GM18520 (cell line): Measurements from ENCODE around the gene E2F6.

Source experiments
- ATAC-seq: cut with Tn5 transposase; IDR thresholded peaks from one replicate; pipeline ENCODE4 v1.9.1; 2021; ENCODE audit not compliant: unreplicated experiment

E2F6 gene, protein sequence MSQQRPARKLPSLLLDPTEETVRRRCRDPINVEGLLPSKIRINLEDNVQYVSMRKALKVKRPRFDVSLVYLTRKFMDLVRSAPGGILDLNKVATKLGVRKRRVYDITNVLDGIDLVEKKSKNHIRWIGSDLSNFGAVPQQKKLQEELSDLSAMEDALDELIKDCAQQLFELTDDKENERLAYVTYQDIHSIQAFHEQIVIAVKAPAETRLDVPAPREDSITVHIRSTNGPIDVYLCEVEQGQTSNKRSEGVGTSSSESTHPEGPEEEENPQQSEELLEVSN

DNA sequence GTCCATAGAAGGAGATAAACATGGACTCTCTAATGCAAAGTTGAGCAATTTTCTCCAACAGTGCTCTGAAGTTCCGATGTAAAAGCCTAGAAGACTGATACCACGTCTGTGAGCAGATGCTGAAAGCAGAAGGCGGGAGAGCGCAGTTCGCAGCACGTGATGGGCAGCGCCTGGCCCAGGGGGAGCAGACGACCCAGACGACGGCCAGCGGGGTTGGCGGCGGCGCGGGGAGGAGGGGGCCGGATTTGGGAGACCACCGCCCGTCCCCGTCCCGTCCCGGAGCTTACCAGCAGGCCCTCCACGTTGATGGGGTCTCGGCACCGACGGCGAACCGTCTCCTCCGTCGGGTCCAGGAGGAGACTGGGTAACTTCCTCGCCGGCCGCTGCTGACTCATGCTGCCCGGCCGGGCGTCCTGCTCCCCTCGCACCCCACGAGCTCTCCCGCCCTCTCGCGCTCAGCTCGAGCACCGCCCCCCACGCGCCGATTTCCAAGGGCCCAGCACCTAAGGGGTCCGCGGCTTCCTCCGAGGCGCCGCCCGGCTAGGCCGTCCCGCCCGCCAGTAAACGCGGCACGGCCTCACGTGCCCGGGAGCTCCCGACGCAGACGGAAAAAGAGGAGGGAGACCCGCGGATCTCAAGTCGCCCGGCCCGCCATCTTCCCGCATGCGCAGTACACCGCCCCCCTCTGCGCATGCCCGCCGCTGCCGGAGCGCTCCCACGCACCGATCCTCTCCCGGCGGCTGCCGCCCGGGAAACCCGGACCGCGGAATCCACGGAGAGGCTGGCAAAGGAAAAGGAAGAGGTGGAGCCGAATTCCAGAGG is at the start of gene E2F6:
Gene E2F6, minus strand, starts transcription at position 677 of the 822 bp plus-strand sequence. Its CDS starts 282 bp downstream, at position 395.
- ATAC-seq: peak; percentile 36

DNA sequence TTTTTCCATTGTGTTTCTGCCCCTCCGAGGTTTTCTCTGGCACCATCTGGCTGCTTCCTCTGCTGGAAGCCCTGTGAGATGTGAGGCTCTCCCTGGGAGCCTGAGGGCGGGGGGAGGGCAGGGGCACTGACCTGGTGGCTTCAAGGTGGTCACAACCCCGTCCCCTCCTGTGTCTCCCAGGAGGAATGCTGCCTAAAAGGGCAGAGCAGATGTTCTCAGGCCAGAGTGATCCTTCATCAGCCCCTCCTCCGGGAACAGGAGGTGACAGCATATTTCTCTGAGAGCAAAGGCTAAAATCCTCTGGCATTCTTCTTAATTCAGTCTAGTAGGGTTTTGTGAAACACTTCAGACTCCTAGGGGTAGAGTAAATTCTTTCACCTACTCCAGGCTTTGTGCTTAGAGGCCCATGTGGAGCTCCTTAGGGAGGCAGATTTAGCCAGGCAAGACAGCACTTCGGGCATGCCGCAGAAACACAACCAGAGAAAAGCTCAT is 49.6 kb upstream of the E2F6 start:
- no peak for ATAC-seq

DNA sequence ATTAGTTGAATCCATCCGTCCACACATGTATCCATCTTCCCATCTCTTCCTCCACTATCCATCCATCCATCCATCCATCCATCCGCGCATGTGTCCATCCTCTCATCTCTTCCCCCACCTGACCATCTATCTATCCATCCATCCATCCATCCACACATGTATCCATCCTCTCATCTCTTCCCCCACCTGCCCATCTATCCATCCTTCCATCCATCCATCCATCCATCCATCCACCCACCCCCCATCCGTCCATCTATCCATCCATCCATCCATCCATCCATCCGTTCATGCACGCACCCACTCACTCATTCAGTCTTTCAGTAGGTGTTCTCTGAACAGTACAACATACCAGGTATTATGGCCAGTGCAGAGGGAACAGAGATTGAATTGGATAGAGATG is 48.9 kb upstream of the E2F6 start:
- ATAC-seq: no peak

DNA sequence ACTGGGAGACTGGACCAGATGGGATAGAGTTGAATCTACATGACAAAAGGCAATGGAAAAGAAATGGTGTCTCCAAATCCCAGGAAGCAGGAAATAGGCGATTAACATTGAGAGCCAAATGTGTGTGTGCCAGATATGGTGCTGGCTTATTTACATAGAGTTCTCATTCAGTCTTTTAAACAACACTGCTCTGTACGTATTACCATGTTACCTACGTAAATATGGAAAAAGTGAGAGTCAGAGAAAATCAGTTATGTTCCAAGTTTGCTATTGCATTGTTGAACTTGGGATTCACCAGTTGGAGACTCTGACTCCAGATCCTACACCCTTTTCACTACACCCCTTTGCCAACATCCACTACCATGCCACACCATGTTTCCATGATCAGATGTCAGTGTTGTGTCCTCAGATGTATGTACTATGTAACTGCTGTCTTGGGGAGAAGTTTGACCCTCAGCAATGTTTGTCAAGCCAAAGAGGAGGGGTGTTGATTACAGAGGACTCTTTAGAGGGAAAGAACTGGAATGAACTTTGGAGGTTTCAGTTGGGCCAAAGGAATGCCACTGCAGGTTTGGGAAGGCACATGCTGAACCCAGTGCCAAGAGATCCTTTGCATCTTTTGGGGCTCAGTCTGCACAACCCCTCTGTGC is 48.2 kb upstream of the E2F6 start:
- no peak for ATAC-seq

DNA sequence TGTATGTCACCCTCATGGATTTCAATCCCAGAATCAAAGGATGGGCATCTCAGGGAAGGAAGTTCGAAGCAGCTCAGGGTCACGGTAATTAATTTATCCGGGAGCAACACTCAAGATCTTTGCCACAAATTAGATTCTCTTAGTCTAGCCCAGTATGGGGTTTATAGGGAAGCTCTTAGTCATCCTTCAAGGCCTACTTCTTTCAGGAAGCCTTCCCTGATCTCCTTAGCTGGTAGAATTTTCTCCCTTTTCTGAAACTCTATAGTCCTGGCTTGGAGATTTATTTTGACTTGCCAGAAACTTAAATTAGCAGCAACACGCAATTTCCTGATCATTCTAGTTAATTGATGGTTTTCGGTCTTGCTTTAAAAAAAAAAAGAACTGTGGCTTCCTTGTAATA is 47.4 kb upstream of the E2F6 start:
- ATAC-seq: no peak

DNA sequence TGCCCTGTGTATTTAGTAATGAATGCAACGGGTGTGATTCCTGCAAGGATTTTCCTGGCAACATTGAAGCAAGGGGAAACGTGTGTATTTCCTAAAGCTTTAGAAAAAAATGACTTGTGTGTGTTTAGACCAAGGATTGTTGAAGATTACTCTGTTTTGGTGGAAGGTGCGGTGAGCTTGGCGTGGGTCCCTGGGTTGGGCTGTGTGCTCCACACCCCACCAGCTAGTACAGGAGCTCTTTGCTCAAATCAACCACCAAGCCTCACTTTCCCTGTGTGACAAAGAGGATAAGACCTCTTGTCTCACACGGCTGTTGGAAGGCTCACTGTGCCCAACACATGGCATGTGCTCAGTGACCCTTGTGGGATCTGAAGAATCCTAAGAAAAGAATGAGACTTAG is 46.5 kb upstream of the E2F6 start:
- no peak for ATAC-seq

DNA sequence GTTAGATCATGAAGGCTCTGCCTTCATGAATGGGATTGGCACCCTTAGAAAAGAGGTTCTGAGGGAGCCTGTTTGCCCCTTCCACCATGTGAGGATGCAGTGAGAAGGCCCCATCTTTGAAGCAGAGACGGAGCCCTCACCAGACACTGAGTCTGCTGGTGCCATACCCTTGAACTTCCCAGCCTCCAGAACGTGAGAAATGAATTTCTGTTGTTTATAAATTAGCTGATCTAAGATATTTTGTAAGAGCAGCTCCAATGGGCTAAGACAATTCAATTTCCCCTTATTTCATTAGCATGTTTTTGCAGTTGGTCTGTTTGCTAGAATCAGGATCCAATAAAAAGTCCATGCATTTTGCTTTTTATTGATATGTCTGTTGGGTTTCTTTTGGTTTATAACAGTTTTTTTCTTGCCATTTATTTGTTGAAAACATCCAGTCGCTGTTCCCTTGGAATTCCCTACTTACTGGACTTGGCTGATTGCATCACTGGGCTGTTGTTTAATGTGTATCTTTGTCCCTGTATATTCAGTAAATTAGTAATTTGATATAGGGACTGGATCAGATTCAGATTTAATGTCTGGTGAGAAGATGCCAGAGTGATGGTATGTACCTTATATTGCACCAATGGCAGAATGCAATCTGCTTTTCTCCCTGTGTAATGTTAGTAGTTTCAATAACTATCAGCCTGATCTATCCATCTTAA is 43.8 kb upstream of the E2F6 start:
- ATAC-seq: no peak

DNA sequence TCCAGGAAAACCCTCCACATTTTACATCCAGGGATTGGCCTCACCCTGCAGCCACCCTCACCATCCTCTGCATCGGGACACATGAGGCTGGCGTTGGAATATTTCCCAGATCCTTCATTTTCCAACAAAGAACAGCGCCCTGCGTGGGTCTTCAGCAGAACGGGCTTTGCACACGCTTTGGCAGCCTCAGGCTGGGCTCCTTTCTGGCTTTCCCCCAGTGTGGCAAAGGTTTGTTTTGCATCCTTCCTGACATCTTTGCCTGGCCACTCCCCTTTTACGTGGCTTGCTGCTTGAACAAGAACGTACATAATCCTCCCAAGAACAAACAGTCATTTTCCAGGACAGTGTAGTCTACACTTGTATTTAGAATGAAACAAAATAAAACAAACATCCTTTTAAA is 42.3 kb upstream of the E2F6 start:
- no peak for ATAC-seq

DNA sequence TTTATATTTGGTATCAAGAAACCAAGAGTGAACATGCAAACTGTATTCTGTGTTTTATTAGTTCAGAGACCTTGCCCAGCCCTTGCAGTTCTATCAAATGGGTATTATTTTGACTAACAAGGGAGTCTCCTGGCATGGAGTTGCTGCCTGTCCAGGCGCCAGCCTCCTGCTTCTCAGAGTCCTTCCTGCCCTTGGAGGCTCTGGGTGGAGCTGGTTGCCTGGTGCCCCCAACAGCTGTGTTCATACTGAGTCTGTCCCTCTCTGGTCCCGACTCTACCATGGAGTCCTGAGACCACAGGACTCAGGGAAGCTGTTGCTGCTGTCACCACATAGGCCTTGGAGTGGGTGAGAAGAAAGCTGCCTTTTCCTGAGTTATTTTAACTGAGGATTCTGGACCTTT is 41.6 kb upstream of the E2F6 start:
- ATAC-seq: no peak

DNA sequence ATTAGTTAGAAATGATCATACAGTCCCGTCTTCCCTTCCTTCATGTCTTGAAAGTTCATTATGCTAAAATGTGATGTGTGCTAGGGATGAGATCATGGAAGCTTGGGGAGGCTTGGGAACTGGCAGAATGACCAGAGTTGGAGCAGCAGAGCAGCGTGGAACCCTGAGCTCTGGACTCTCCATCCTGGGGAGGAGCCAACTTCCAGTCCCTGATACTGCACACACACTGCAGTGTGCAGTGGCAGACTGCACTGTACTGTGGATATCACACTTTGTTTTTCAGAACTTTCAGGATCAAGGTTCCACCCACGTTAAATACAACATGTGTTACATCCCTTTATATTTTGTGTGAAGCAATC is 40.6 kb upstream of the E2F6 start:
- ATAC-seq: no peak

DNA sequence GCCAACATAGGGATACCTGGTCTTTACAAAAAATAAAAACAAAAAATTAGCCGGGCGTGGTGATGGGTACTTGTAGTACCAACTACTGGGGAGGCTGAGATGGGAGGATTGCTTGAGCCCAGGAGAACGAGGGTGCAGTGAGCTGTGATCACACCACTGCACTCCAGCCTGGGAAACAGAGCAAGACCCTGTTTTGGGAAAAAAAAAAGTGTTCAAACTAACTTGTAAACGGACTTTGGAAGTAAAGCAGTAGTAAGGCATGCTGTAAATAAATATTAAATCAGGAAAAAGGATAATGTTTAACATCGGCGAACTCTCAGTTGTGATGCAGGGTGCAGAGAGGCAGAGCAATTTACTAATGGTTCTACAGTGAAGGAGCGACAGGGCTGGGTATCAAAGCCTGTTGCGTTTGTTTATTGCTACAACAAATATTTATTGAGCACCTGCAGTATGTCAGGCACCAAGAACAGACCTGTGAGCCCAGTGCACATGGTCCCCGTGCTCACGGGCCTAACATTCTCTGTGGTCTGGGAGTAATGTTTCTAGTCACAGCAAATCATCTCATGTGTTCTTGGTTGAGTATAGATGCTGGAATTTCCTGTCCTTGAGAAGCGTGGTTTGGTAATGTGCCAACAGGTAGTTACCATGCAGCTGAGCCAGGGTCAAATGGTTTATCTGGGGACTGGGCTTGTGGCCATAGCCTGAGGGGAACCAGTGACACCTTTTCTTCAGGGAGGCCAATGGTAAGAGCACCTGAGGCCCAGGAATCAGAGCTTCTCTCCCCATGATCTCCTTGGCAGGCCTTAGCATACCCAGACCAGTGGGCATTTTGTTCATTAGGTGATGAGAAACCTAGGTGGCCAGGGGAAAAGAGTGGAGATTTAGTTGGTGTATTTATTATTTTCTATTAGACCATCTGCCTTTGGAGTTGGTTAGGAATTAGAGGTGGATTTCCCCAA is 40.0 kb upstream of the E2F6 start:
- ATAC-seq: peak; percentile 61

DNA sequence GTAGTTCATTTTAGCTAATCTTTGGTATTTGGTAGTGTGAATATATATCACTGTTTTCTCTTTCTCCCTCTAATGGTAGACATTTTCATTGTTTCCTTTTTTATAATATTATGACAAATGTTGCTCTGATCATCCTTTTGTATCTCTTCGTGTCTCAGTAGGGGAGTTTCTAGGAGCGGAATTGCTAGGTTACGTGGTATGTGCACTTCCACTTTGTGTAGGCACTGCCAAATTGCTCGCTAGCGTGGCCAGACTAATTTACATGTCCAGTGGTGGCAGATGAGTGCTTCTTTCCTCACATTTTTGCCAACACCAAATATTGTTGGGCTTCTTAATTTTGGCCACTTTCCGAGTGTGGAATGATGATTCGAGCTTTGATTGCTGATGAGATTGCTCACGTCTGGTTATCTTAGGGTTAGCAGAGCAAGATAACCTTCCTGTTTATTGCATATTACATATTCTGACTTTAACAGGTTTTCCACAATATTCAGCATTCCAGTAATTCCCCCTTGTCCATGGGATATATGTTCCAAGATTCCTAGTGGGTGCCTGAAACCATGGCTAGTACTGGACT is 37.5 kb upstream of the E2F6 start:
- no peak for ATAC-seq

DNA sequence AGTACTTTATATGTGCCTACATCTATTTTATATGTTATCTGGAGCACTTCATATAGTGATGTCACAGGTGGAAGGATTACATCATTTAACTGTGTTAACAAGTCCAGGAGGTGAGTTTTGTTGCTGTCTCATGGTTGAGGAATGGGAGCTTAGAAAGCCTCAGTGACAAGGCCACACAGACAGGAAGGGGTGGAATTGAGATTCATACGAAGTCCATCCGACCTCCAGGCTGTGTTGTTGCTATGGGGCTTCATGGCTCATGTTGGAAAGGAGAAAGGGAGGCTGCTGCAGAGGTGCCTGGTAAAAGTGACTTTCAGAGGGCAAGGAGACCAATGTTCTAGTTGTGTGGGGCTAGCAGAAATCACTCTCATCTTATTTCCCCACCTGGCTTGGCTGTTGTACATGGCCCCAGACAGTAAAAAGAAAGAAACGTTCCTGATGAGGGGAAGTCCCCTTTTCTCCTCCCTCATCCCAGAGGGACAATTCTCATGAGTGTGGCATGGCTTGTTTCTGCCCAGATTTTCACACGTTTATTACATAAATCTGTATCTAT is 36.9 kb upstream of the E2F6 start:
- ATAC-seq: no peak

DNA sequence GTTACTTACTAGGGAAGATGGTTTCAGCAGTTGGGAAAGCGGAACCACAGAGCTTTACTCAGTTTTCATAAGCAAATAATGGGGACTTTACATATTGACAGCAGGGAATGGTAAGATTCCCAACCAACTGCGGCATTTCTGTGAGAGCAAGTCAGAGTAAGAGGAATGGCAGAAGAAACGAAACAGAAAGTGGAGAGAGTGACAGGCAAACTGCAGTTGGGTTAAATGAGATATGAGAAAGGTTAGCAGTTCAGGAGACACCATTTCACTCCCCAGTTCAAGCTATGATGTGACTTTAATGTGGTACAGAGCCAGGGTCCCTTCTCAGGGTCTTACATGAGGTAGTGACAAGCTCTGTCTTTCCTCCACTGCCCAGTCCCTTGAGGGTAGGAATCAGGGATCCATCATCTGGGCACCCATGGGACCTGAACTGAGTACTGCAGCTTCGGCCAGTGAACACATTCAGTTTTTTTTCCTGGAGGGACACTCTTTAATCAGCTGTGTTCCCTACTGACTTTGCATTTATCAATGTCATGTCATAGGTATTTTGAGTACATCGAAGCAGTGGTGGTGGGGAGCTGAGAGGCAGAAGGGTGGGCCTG is 34.8 kb upstream of the E2F6 start:
- peak; percentile 44 for ATAC-seq

DNA sequence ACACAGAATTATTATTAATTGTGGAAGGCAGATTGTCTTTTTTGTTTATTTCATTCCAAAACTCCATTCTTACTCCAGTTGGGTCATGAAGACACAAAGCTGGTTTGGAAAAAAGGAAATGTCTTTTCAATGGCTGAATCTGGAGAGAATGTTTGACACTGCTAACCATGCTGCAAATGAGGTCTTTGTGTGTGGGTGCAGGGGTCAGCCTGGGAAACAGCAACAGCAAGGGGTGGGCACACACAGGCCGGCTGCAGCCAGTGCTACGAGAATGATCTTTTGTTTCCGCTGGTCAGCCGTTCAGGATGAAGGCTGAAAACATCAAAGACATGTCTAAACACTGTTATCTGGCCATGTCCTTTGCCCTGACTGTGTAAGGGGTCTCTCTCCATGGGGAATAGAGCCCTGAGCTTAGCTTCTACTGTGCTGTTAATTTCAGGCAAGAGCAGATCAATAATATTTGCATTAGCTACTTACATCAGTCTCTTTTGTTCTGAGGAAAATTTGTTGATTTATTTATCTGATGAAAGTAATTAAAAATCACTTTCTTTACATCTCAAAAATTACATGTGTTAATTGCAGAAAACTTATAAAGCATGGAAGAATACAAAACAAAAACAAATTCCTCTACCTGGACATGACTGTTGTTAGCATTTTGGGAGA is 33.3 kb upstream of the E2F6 start:
- ATAC-seq: no peak

DNA sequence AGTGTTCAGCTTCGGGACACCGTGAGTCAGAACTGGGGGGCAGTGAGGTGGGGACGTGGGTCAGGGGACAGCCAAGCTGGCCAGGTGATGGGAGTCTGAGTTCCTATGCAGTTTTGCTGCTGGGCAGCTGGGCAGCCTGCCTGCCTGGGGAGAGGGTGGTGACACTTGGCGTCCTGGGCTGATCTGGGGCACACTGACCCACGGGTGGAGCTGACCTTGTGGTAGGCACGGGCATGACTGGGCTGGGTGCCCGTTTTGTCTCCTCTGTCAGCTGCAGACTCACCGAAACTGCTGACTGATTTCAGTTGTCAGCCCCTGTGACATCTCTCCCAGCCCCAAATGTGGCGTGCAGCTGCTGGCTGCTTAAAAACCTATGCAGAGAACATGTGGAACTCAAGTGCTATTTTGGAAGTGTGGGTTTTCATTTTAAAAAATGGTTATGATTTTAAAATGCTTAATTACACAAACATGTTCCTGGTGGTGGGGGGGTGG is 32.6 kb upstream of the E2F6 start:
- ATAC-seq: peak; percentile 93

DNA sequence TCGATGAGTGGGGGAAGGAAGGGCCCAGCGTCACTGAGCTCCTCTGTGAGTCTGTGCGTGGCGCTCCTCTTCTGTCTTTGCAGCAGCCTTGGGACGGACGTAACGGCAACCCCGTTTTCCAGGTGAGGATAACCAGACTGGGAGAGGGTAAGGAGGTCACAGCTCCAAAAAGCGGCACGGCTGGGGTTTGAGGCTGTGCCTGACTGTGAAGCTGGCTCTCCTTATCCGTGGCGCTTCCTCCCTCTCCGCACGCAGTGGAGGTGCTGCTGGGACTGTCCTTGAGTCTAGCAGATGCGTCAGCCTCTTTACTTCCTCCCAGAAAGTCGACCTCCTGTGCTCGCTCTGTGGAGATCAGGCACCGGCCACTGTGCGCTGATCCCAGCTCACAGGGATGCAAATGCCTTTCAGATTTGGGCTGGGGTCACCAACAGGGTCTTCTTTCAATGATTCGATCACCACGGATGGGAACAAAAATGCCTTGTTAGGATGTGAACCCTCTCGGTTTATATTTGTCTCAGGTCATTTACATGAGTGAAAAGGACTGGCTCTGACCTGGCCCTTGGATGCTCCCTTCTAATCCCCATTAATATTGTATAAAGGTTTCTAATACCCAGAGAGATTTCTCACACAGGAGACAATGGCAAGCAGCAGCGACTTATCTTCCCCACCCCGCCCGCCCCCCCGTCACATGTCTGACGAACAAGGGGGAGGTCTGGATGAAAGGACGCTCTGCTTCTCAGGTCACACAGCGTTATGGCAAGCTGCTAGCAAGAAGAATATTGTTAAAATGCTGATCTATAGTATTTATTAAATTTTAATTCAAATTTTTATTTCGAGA is 30.1 kb upstream of the E2F6 start:
- ATAC-seq: no peak

DNA sequence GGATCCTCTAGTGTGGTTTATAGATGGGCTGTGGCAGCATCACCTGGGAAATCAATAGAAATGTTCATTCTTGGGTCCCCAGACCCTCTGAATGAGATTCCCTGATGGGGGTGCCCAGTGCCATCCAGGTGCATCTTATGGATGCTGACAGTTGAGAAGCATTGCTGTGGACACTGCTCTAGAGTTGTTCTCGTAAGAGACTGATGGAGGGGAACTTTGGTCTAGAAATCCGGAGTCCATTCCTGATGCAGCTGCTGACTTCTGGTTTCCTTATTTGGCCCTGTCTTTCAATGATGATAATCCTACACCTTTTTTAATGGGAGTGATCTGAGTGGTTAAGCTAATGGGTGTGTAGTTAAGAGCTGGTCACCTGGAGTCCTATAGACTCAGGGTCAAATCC is 28.3 kb upstream of the E2F6 start:
- ATAC-seq: no peak
